KMS-11 (cell line): ENCODE data around the gene CEACAM8.

ENCODE experiments used
- H2AFZ ChIP-seq: fragments of 200-600 bp; sonication (generic); 2 replicates; pipeline ENCODE4 v1.6.1; 2016; ENCODE audit warnings: antibody characterized with exemption, mixed run types, low read depth
- H3K27ac ChIP-seq: fragments of 200-600 bp; sonication (generic); 2 replicates; pipeline ENCODE4 v1.6.1; 2016; ENCODE audit warnings: mild to moderate bottlenecking, mixed run types
- H3K27me3 ChIP-seq: fragments of 200-600 bp; sonication (generic); 2 replicates; pipeline ENCODE4 v1.6.1; 2017; ENCODE audit warnings: mild to moderate bottlenecking, low read depth, mixed run types, moderate library complexity; ENCODE audit not compliant: insufficient read depth
- H3K36me3 ChIP-seq: fragments of 200-600 bp; sonication (generic); 2 replicates; pipeline ENCODE4 v1.6.1; 2017; ENCODE audit warnings: mild to moderate bottlenecking, mixed run types; ENCODE audit not compliant: insufficient read depth
- H3K4me1 ChIP-seq: fragments of 200-600 bp; sonication (generic); 2 replicates; pipeline ENCODE4 v1.6.1; 2016; ENCODE audit warnings: mild to moderate bottlenecking, low read depth, mixed run types; ENCODE audit not compliant: poor library complexity, severe bottlenecking
- H3K4me2 ChIP-seq: fragments of 200-600 bp; sonication (generic); 2 replicates; pipeline ENCODE4 v1.7.0; 2016; ENCODE audit warnings: mild to moderate bottlenecking, mixed run types
- H3K4me3 ChIP-seq: fragments of 200-600 bp; sonication (generic); IDR thresholded peaks from 2 replicates; pipeline ENCODE4 v1.6.1; 2017; ENCODE audit warnings: low read depth, low read length, mixed read lengths; ENCODE audit not compliant: insufficient read depth
- H3K79me2 ChIP-seq: fragments of 200-600 bp; sonication (generic); 2 replicates; pipeline ENCODE4 v1.6.1; 2016; ENCODE audit warnings: low read depth, mixed run types; ENCODE audit not compliant: insufficient read depth
- H3K9ac ChIP-seq: fragments of 200-600 bp; sonication (generic); 2 replicates; pipeline ENCODE4 v1.6.1; 2016; ENCODE audit warnings: mild to moderate bottlenecking, mixed run types
- H4K20me1 ChIP-seq: fragments of 200-600 bp; sonication (generic); 2 replicates; pipeline ENCODE4 v1.6.1; 2016; ENCODE audit warnings: mild to moderate bottlenecking, mixed run types; ENCODE audit not compliant: insufficient read depth
- TF ChIP-seq, protein P1 (sequence below): fragments of 200-600 bp; sonication (generic); conservative IDR thresholded peaks from 2 replicates; pipeline ENCODE4 v1.6.1; 2017; ENCODE audit warnings: low read depth, mild to moderate bottlenecking, antibody characterized with exemption, low read length, moderate library complexity, mixed read lengths

The CEACAM8 gene

DNA sequence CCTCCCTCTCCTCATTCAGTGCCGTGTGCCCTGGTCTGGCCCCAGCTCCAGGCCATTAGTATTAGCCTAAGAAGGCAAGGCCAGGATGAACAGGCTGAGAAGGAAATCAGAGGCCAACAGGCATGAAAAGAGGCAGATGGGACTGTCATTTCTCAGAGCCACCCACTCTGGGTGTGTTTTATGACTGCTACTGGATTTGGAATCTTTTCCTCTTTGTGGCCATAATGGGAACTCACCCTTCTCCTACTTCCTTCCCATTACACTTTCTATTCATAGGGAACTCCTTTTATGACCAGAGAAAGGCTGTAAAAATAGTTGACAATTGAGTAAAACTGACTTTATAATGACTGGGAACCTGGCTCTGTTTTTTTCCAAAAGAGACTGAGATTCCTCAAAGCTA, 17.7 kb downstream of the CEACAM8 start:
- TF ChIP-seq, protein P1, sequence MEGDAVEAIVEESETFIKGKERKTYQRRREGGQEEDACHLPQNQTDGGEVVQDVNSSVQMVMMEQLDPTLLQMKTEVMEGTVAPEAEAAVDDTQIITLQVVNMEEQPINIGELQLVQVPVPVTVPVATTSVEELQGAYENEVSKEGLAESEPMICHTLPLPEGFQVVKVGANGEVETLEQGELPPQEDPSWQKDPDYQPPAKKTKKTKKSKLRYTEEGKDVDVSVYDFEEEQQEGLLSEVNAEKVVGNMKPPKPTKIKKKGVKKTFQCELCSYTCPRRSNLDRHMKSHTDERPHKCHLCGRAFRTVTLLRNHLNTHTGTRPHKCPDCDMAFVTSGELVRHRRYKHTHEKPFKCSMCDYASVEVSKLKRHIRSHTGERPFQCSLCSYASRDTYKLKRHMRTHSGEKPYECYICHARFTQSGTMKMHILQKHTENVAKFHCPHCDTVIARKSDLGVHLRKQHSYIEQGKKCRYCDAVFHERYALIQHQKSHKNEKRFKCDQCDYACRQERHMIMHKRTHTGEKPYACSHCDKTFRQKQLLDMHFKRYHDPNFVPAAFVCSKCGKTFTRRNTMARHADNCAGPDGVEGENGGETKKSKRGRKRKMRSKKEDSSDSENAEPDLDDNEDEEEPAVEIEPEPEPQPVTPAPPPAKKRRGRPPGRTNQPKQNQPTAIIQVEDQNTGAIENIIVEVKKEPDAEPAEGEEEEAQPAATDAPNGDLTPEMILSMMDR = no peak
- H3K4me3 ChIP-seq = no peak overlapping the region
- no peaks in the 10 kb centered on the region for H3K27me3 ChIP-seq
- H3K4me1 ChIP-seq = no peaks in the 10 kb centered on the region
- H3K36me3 ChIP-seq = no peaks in the 10 kb centered on the region
- no peak overlapping the region for H3K4me2 ChIP-seq
- no peaks in the 10 kb centered on the region for H3K79me2 ChIP-seq
- H4K20me1 ChIP-seq = no peaks in the 10 kb centered on the region
- no peak overlapping the region for H2AFZ ChIP-seq
- H3K27ac ChIP-seq = no peak overlapping the region
- H3K9ac ChIP-seq = no peak overlapping the region

DNA sequence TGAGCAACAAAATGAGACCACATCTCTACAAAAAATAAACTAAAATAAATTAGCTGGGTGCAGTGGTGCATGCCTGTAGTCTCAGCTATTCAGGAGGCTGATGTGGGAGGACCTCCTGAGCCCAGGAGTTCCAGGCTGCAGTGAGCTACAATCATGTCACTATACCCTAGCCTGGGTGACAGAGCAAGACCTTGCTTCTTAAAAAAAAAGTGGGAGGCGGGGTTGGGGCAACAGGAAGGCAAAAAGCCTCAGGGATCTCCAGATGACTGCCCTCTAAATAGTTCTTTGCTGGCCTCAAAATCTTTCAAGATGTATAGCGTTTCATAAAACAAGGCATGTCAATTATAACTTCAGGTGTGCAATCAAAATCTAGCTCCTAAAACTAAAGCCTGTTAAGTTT, 18.5 kb downstream of the CEACAM8 start:
- no peak overlapping the region for H3K9ac ChIP-seq
- no peaks in the 10 kb centered on the region for H3K36me3 ChIP-seq
- TF ChIP-seq, protein P1 = no peak
- H3K4me3 ChIP-seq = no peak overlapping the region
- H4K20me1 ChIP-seq = no peaks in the 10 kb centered on the region
- H3K27me3 ChIP-seq = no peaks in the 10 kb centered on the region
- no peak overlapping the region for H3K4me2 ChIP-seq
- H3K79me2 ChIP-seq = no peaks in the 10 kb centered on the region
- H3K4me1 ChIP-seq = no peaks in the 10 kb centered on the region
- no peak overlapping the region for H3K27ac ChIP-seq
- H2AFZ ChIP-seq = no peak overlapping the region

DNA sequence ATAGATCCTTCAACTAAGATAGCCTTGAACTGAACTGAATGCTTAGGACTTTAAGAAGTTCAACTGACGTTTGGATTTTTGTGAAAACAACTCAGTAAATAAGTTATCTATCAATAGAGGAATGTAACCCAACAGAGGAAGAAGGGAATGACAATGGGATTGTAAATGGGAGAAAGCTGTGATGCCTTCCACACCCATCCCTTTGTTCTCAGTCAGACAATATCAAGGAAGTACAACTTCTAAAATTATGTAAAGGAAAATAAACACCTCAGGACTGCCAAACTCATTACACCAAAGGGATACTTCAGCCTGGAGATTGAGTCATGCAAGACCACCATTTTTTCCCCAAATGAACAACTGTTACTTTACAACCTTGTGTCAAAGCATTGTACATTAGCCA, 21.1 kb downstream of the CEACAM8 start:
- Histone ChIP-seq H3K27ac (no peak overlapping the region), H2AFZ (no peak overlapping the region), H3K36me3 (no peaks in the 10 kb centered on the region), H3K9ac (no peak overlapping the region), H3K79me2 (no peaks in the 10 kb centered on the region), H3K4me1 (no peaks in the 10 kb centered on the region), H3K4me2 (no peak overlapping the region), H4K20me1 (no peaks in the 10 kb centered on the region), H3K4me3 (no peak overlapping the region), H3K27me3 (no peaks in the 10 kb centered on the region)
- TF ChIP-seq, protein P1 = no peak

DNA sequence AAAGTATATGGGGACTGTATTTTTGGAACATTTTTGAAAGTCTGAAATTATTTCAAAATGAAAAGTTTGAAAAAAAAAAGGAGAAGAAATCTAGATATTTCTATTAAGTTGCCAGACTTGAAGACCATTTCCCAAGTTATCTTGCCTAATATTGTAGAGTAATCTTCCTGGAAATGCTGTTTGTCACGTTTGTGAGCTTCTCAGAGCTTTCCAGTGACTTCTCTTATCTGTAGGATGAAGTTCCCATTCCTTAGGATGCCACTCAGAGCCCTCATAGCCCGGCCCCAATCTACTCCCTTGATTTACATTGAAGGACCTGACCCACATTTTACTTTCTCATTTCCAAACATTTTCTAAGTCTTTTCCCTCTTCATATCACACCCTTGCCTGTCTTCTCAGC, 23.6 kb downstream of the CEACAM8 start:
- Histone ChIP-seq H3K27me3 (no peaks in the 10 kb centered on the region), H3K79me2 (no peaks in the 10 kb centered on the region), H2AFZ (no peak overlapping the region), H3K4me2 (no peak overlapping the region), H3K27ac (no peak overlapping the region), H4K20me1 (no peaks in the 10 kb centered on the region), H3K9ac (no peak overlapping the region), H3K36me3 (no peaks in the 10 kb centered on the region), H3K4me1 (no peaks in the 10 kb centered on the region), H3K4me3 (no peak overlapping the region)
- TF ChIP-seq, protein P1 = no peak
